KMS-11 (cell line): ENCODE measurements around the gene AUTS2.

ENCODE experiments used
- H2AFZ ChIP-seq: fragments of 200-600 bp; sonication (generic); 2 replicates; pipeline ENCODE4 v1.6.1; 2016; ENCODE audit warnings: antibody characterized with exemption, mixed run types, low read depth
- H3K27ac ChIP-seq: fragments of 200-600 bp; sonication (generic); 2 replicates; pipeline ENCODE4 v1.6.1; 2016; ENCODE audit warnings: mild to moderate bottlenecking, mixed run types
- H3K27me3 ChIP-seq: fragments of 200-600 bp; sonication (generic); 2 replicates; pipeline ENCODE4 v1.6.1; 2017; ENCODE audit warnings: mild to moderate bottlenecking, low read depth, mixed run types, moderate library complexity; ENCODE audit not compliant: insufficient read depth
- H3K36me3 ChIP-seq: fragments of 200-600 bp; sonication (generic); 2 replicates; pipeline ENCODE4 v1.6.1; 2017; ENCODE audit warnings: mild to moderate bottlenecking, mixed run types; ENCODE audit not compliant: insufficient read depth
- H3K4me1 ChIP-seq: fragments of 200-600 bp; sonication (generic); 2 replicates; pipeline ENCODE4 v1.6.1; 2016; ENCODE audit warnings: mild to moderate bottlenecking, low read depth, mixed run types; ENCODE audit not compliant: poor library complexity, severe bottlenecking
- H3K4me2 ChIP-seq: fragments of 200-600 bp; sonication (generic); 2 replicates; pipeline ENCODE4 v1.7.0; 2016; ENCODE audit warnings: mild to moderate bottlenecking, mixed run types
- H3K4me3 ChIP-seq: fragments of 200-600 bp; sonication (generic); IDR thresholded peaks from 2 replicates; pipeline ENCODE4 v1.6.1; 2017; ENCODE audit warnings: low read depth, low read length, mixed read lengths; ENCODE audit not compliant: insufficient read depth
- H3K79me2 ChIP-seq: fragments of 200-600 bp; sonication (generic); 2 replicates; pipeline ENCODE4 v1.6.1; 2016; ENCODE audit warnings: low read depth, mixed run types; ENCODE audit not compliant: insufficient read depth
- H3K9ac ChIP-seq: fragments of 200-600 bp; sonication (generic); 2 replicates; pipeline ENCODE4 v1.6.1; 2016; ENCODE audit warnings: mild to moderate bottlenecking, mixed run types
- H4K20me1 ChIP-seq: fragments of 200-600 bp; sonication (generic); 2 replicates; pipeline ENCODE4 v1.6.1; 2016; ENCODE audit warnings: mild to moderate bottlenecking, mixed run types; ENCODE audit not compliant: insufficient read depth
- CTCF ChIP-seq: fragments of 200-600 bp; sonication (generic); conservative IDR thresholded peaks from 2 replicates; pipeline ENCODE4 v1.6.1; 2017; ENCODE audit warnings: low read depth, mild to moderate bottlenecking, antibody characterized with exemption, low read length, moderate library complexity, mixed read lengths

AUTS2 gene

GRCh38 chr7:70621954-70622600 is 1023.8 kb downstream of the AUTS2 start:
- no peaks in the 10 kb centered on the region for H3K27me3 ChIP-seq
- no peak overlapping the region for H3K4me3 ChIP-seq
- H3K27ac ChIP-seq: no peak overlapping the region
- H3K4me1 ChIP-seq: no peaks in the 10 kb centered on the region
- no peaks in the 10 kb centered on the region for H3K36me3 ChIP-seq
- TF ChIP-seq CTCF: no peak
- H3K9ac ChIP-seq: no peak overlapping the region
- H3K4me2 ChIP-seq: no peak overlapping the region
- H4K20me1 ChIP-seq: no peaks in the 10 kb centered on the region
- H3K79me2 ChIP-seq: no peaks in the 10 kb centered on the region
- H2AFZ ChIP-seq: no peak overlapping the region

GRCh38 chr7:70622936-70623335 is 1024.7 kb downstream of the AUTS2 start:
- Histone ChIP-seq H4K20me1 (no peaks in the 10 kb centered on the region), H3K79me2 (no peaks in the 10 kb centered on the region), H3K36me3 (no peaks in the 10 kb centered on the region), H3K27ac (no peak overlapping the region), H2AFZ (no peak overlapping the region), H3K9ac (no peak overlapping the region), H3K4me3 (no peak overlapping the region), H3K27me3 (no peaks in the 10 kb centered on the region), H3K4me1 (no peaks in the 10 kb centered on the region), H3K4me2 (no peak overlapping the region)
- no peak for TF ChIP-seq CTCF

- H3K4me2 ChIP-seq: no peak overlapping the region
- H3K79me2 ChIP-seq: no peaks in the 10 kb centered on the region
- H3K4me1 ChIP-seq: no peaks in the 10 kb centered on the region
- H3K27ac ChIP-seq: no peak overlapping the region
- H3K9ac ChIP-seq: no peak overlapping the region
- H3K36me3 ChIP-seq: no peaks in the 10 kb centered on the region
- no peaks in the 10 kb centered on the region for H3K27me3 ChIP-seq
- H2AFZ ChIP-seq: no peak overlapping the region
- H4K20me1 ChIP-seq: no peaks in the 10 kb centered on the region
- no peak for TF ChIP-seq CTCF
- no peak overlapping the region for H3K4me3 ChIP-seq
These were observed 1026.3 kb downstream of the AUTS2 start for GRCh38 chr7:70624500-70625103.

- H3K36me3 ChIP-seq: no peaks in the 10 kb centered on the region
- no peak for TF ChIP-seq CTCF
- no peaks in the 10 kb centered on the region for H4K20me1 ChIP-seq
- no peaks in the 10 kb centered on the region for H3K79me2 ChIP-seq
- no peaks in the 10 kb centered on the region for H3K4me1 ChIP-seq
- no peak overlapping the region for H3K4me2 ChIP-seq
- no peak overlapping the region for H2AFZ ChIP-seq
- H3K4me3 ChIP-seq: no peak overlapping the region
- H3K9ac ChIP-seq: no peak overlapping the region
- no peaks in the 10 kb centered on the region for H3K27me3 ChIP-seq
- H3K27ac ChIP-seq: no peak overlapping the region
These were observed 1029.2 kb downstream of the AUTS2 start for GRCh38 chr7:70627461-70627860.
